NB4 (cell line): Measurements from ENCODE around the gene RAB24.
A peak's percentile ranks its signal among the peaks of the same experiment; 100 is the strongest.

Source experiments
- DNase-seq: peaks from one replicate; pipeline ENCODE4 v3.0.0; 2010; ENCODE audit warnings: low read depth
- H3K4me3 ChIP-seq: one replicate; pipeline ENCODE4 v1.5.1; 2011; ENCODE audit warnings: mild to moderate bottlenecking, low read depth, low read length, moderate library complexity
- CTCF ChIP-seq: IDR thresholded peaks from one replicate; pipeline ENCODE4 v1.5.1; 2012; ENCODE audit warnings: low read depth, low read length
- MYC ChIP-seq: IDR thresholded peaks from 2 replicates; pipeline ENCODE4 v1.6.1; 2011; ENCODE audit warnings: low read depth, low read length
- POLR2A ChIP-seq: IDR thresholded peaks from 2 replicates; pipeline ENCODE4 v1.6.1; 2011; ENCODE audit warnings: mild to moderate bottlenecking; ENCODE audit not compliant: insufficient read length; ENCODE audit errors: extremely low read depth
- TF ChIP-seq, protein P1 (sequence below): IDR thresholded peaks from 2 replicates; pipeline ENCODE4 v1.6.1; 2011; ENCODE audit warnings: low read depth, low read length

RAB24 gene

DNA sequence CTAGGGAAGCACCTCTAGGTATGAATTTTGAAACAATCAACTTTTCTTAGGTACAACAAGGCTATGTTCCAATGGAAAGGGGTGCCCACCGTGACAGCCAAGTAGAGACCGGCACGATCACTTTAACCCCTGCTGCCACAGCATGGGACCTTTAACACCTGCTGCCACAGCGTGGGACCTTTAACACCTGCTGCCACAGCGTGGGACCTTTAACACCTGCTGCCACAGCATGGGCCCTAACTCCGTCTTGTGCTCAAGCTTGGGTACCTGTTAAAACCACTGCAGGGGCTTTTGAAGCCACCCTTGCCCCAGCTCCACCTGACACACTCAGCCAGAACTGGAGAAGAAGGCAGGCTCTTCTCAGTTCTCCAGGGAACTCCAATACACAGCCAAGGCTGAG lies 26.4 kb upstream of the RAB24 start:
- DNase-seq = no peak
- no peak overlapping the region for H3K4me3 ChIP-seq
- no peak for TF ChIP-seq MYC
- TF ChIP-seq POLR2A = no peak
- no peak for TF ChIP-seq CTCF

DNA sequence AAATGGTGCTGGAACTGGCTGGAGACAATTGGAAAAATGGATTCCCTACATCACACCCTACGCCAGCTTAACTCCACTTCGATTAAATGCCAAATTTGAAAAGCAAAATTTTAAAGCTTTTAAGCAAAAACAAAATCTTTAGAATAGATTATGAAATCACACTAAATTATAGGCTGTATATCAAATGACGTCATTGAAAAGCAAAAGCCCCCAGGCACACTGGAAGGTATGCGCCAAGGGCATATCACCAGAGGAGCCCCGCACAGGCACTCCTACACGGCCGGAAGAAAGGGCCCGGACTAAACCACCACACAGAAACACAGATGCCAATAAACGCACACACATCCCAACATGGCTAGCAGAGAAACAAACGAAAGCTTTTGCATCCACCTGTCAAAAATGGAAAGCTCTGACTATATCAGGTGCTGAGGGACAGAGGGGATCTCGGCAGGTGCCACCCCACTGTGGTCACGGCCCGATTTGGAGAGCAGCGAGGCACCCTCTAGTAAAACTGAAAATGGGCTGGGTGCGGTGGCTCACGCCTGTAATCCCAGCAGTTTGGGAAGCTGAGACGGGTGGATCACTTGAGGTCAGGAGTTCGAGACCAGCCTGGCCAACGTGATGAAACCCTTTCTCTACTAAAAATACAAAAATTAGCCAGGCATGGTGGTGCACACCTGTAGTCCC lies 25.2 kb upstream of the RAB24 start:
- TF ChIP-seq, protein P1, sequence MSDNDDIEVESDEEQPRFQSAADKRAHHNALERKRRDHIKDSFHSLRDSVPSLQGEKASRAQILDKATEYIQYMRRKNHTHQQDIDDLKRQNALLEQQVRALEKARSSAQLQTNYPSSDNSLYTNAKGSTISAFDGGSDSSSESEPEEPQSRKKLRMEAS = no peak
- TF ChIP-seq CTCF (no peak), POLR2A (no peak), MYC (no peak)
- H3K4me3 ChIP-seq = no peak overlapping the region
- no peak for DNase-seq

DNA sequence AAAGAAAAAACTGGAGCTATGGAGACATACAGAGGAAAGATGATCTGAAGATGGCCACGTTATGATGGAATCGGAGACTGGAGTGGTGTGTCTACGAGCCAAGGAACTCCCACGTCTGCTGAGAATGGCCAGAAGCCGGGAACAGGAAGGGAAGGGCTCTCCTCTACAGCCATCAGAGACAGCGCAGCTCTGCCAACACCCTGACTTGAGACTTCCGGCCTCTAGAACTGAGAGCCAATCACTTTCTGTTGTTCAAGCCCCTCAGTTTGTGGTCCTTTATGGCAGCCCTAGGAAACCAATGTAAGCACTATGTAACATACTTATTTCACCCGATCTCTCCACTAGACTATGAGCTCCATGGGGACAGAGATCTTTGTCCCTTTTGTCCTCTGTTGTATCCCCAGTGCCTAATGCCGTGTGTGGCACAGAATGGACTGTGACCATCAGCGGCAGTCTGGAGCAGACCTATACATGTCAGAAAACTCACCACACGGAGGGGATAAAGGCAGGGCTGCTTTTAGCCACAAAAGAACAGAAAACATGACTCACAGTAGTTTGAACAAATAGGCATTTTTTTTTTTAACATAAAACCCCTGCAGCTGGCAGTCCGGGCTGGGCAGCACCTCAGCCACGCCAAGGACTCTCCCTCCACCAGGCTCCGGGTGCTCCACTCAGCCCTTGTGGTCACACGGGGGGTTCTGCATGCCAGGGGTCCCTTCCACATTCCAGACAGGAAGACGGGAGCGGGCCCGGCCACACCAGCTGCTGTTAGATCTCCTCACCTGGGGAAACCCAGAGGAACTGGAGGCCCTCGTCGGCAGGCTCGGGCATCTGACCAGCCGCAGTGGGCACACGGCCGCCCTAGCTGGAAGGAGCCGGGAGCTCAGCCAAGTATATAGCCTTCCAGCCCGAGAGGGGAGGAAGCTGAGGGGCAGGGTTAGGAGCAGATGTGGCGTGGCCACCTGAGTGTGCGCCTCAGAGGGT lies 24.3 kb upstream of the RAB24 start:
- DNase-seq = no peak
- no peak for TF ChIP-seq POLR2A
- TF ChIP-seq MYC = no peak
- TF ChIP-seq CTCF = no peak
- TF ChIP-seq, protein P1 = no peak
- H3K4me3 ChIP-seq = no peak overlapping the region

DNA sequence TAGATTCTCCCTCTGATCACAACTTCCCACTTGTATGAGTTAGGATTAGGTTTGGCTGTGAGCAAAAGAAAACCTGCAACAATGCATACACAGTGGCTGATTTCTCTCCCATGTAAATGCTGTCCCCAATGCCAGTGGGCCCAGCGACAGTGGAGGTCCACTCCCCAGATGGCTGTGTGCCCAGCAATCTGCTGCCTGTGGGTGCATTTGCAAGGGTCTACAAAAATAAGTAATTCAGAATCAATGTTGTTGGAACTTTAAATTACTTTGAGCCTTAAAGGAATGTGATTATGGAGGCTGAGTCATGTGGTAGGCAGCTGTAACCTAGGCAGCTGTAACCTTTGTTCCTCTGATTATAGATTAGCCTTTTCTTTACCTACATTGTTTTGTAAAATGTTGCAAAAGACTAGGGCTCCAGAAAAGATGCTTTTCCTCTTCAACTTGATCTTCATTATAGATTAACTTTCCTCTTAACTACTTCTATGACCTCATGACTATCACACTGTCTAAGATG lies 22.4 kb upstream of the RAB24 start:
- no peak for TF ChIP-seq CTCF
- no peak for TF ChIP-seq MYC
- TF ChIP-seq, protein P1 = no peak
- TF ChIP-seq POLR2A = no peak
- no peak overlapping the region for H3K4me3 ChIP-seq
- no peak for DNase-seq

GRCh38 chr5:177320879-177321278 lies 17.4 kb upstream of the RAB24 start:
- H3K4me3 ChIP-seq = no peak overlapping the region
- TF ChIP-seq CTCF = no peak
- no peak for TF ChIP-seq POLR2A
- TF ChIP-seq MYC = no peak
- TF ChIP-seq, protein P1 = no peak
- DNase-seq = peak; percentile 76
